AG04450 (cell line): ENCODE measurements around the gene RAB7B. TPM values are rescaled to one million over a fixed set of nuclear protein-coding genes. Genes with fewer than 3 reads are reported as not detected.

Source experiments
- CTCF ChIA-PET: fragments of 300-600, 350-600 bp; formaldehyde crosslinking; extraction: SDS; loops from one replicate; lab custom pipeline; 2022; ENCODE audit warnings: antibody characterized with exemption, inconsistent platforms; lab: Charles Lee
- POLR2A ChIA-PET: fragments of 350-600 bp; formaldehyde crosslinking; extraction: SDS; loops from one replicate; lab custom pipeline; 2021; ENCODE audit warnings: antibody characterized with exemption, inconsistent platforms; lab: Yijun Ruan, JAX
- DNase-seq: peaks from one replicate; pipeline ENCODE4 v3.0.0-alpha.2; 2011; ENCODE audit warnings: low read depth, low spot score
- H3K27ac ChIP-seq: one replicate; pipeline ENCODE4 v1.5.1; 2012; ENCODE audit warnings: low read depth, low read length, control low read depth
- H3K27me3 ChIP-seq: one replicate; pipeline ENCODE4 v1.6.0; 2012; ENCODE audit warnings: low read length; ENCODE audit not compliant: control insufficient read depth, insufficient read depth
- H3K4me3 ChIP-seq: 2 replicates; pipeline ENCODE4 v1.5.1; 2011; ENCODE audit warnings: mild to moderate bottlenecking, low read depth, low read length, control low read depth
- H3K9me3 ChIP-seq: 2 replicates; pipeline ENCODE4 v1.5.1; 2012; ENCODE audit warnings: low read length; ENCODE audit not compliant: control insufficient read depth, insufficient read depth
- polyA plus RNA-seq: library from polyadenylated mRNA; depleted of rRNA; stranded (reverse); fragments of >200 nt; gene quantifications from 2 replicates; pipeline ENCODE4 v1.2.3, GENCODE V29; 2011
- TF ChIP-seq, protein P1 (sequence below): IDR thresholded peaks from 2 replicates; pipeline ENCODE4 v1.5.1; 2011; ENCODE audit warnings: low read depth, low read length, control low read depth, inconsistent platforms

The RAB7B gene
- polyA plus RNA-seq, 1 experiment, result 17.5 TPM

DNA sequence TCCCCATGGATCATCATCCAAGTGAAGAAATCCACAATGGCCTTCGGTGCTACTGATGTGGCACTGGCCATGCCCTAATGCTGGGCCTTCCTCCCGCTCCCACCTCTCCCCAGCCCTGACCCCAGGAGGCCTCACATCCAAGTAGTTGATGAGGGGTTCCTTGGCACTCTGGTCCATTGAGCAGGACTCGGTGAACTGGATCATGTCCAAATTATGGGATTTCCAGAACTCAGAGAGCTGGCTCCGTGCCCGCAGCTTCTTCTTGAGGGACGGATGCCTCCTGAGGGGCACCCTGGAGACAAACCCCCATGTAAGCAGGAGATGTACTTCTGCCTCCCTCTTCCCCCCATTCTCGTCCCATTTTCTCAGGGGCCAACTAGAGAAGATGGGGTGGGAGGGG lies 19.6 kb upstream of the RAB7B start:
- DNase-seq, result no peak
- H3K27me3 ChIP-seq, result peaks cover 14% of the 10 kb centered on the region
- no peak overlapping the region for H3K27ac ChIP-seq
- TF ChIP-seq, protein P1, sequence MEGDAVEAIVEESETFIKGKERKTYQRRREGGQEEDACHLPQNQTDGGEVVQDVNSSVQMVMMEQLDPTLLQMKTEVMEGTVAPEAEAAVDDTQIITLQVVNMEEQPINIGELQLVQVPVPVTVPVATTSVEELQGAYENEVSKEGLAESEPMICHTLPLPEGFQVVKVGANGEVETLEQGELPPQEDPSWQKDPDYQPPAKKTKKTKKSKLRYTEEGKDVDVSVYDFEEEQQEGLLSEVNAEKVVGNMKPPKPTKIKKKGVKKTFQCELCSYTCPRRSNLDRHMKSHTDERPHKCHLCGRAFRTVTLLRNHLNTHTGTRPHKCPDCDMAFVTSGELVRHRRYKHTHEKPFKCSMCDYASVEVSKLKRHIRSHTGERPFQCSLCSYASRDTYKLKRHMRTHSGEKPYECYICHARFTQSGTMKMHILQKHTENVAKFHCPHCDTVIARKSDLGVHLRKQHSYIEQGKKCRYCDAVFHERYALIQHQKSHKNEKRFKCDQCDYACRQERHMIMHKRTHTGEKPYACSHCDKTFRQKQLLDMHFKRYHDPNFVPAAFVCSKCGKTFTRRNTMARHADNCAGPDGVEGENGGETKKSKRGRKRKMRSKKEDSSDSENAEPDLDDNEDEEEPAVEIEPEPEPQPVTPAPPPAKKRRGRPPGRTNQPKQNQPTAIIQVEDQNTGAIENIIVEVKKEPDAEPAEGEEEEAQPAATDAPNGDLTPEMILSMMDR, result no peak
- CTCF ChIA-PET, result interaction anchor here (1.1 kb wide), 1 partner anchor 8 kb away, joined by 4 read pairs; no protein-coding TSS in a partner anchor
- no peaks in the 10 kb centered on the region for H3K9me3 ChIP-seq
- POLR2A ChIA-PET, result no interaction called here
- H3K4me3 ChIP-seq, result no peak overlapping the region

DNA sequence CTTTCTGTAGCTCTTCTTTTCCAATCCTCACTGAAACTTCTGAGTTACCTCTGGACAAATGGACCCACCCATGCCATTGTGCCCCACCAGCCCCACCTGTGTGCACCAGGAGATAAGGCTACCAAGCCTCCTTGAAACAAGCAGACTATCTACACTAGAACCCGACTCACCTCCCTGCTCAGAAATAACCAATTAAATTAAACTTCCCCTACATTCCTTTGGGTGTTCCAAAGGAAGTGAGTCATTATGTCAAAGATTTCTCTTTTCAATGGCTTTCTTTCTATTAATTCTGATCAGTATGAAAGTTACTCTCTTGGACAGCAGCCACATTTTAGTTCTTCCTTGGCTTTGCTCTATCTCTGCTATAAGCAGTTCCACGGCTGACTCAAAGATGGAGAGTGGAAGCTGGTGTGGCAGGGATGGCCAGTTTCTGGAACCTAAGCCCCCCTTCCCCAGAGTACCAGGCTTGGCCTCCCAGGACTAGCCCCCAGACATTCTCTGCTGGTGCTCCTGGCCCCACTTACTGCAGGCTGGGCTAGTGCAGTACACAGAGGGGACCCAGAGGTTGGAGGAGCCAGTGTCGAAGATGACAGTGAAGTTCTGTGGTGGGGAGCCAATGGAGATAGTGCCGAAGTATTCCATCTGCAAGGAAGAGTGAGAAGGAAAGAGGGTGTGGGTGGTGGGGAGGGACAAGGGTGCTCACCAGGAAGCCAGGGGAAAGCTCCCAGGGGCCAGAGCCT lies 18.6 kb upstream of the RAB7B start:
- CTCF ChIA-PET, result interaction anchor here (1.1 kb wide), 1 partner anchor 9 kb away, joined by 4 read pairs; no protein-coding TSS in a partner anchor
- POLR2A ChIA-PET, result no interaction called here
- H3K27ac ChIP-seq, result no peak overlapping the region

DNA sequence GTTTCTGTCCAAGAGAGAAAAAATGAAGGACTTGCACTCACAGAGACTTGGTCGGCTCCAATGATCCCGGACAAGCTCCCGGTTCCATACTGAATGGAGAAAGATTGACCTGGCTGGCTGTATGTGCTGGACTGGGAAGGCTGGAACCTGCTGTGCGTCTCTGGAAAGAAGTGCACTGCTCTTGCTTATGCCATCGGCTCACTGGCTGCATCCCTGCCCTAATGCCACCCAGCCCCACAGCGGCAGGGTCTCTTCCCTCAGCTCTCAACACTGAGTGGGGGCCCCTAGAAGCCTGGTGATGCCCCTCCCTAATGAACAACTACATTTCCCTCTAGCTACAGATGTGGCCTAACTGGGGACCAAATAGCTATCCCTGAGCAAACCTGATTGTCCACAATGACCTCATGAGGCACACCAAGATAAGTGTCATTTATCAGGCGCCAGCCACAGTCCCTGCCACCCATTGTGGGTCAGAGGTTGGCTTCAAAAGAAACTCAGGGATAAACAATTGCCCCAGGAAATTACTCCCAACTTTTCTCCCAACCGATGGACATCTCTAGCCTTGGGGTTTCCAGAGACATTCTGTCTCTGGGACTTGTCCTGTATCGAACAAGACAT lies 17.9 kb upstream of the RAB7B start:
- DNase-seq, result no peak
- ChIA-PET CTCF (no interaction called here), POLR2A (no interaction called here)
- H3K27me3 ChIP-seq, result peaks cover 9% of the 10 kb centered on the region
- H3K4me3 ChIP-seq, result no peak overlapping the region
- H3K9me3 ChIP-seq, result no peaks in the 10 kb centered on the region
- no peak overlapping the region for H3K27ac ChIP-seq
- TF ChIP-seq, protein P1, result no peak

More for the DNA sequence above, 18.6 kb upstream of the RAB7B start:
- Histone ChIP-seq H3K9me3 (no peaks in the 10 kb centered on the region), H3K4me3 (no peak overlapping the region), H3K27me3 (peaks cover 13% of the 10 kb centered on the region)
- TF ChIP-seq, protein P1, result no peak
- no peak for DNase-seq

DNA sequence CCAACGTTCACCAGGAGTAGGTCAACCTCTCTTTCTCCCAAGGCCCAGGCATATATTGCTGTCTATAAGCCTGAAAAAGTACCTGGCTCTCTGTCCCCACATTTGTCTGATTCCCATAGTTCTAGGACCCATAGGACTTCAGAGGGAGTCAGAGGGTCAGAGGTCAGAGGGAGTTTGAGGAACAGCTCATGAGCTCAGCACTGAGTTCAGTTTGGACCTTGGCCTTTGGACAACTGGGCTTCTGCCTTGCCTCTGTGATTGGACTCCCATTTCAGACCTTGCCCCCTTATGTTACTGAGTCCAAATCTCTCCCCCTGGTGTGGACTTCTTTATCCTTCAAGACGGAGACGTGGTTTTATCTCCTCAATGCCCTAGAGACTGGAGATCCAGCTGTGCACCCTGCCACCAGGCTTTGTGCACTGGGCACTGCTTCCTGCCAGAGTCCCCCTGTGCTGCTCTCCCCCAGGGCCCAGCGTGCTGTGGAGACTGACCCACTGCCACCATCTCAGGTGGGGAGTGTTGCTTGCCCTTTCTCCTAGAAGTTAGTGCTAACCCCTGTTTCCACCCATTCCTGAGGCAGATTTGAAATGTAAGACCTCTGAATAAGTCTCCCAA lies 17.3 kb upstream of the RAB7B start:
- Histone ChIP-seq H3K4me3 (no peak overlapping the region), H3K27ac (no peak overlapping the region), H3K27me3 (peaks cover 10% of the 10 kb centered on the region), H3K9me3 (no peaks in the 10 kb centered on the region)
- CTCF ChIA-PET, result no interaction called here
- POLR2A ChIA-PET, result no interaction called here
- TF ChIP-seq, protein P1, result no peak
- no peak for DNase-seq
